GM23248 (cell line): Measurements from ENCODE around the gene CROCC2. TPM values are rescaled to one million over a fixed set of nuclear protein-coding genes. Genes with fewer than 3 reads are reported as not detected.

ENCODE experiments used
- DNase-seq: peaks from one replicate; pipeline ENCODE4 v3.0.0-alpha.2; 2015
- H2AFZ ChIP-seq: fragments of 200-600 bp; sonication (generic); 2 replicates; pipeline ENCODE4 v1.6.1; 2016; ENCODE audit warnings: antibody characterized with exemption
- H3F3A ChIP-seq: fragments of 200-600 bp; sonication (generic); 2 replicates; pipeline ENCODE4 v1.6.1; 2016; ENCODE audit warnings: mild to moderate bottlenecking, antibody characterized with exemption, mixed run types; ENCODE audit not compliant: insufficient read depth
- H3K27ac ChIP-seq: fragments of 200-600 bp; sonication (generic); 2 replicates; pipeline ENCODE4 v1.5.1; 2016; ENCODE audit warnings: mild to moderate bottlenecking
- H3K27me3 ChIP-seq: fragments of 200-600 bp; sonication (generic); replicated peaks from 2 replicates; pipeline ENCODE4 v1.6.1; 2016; ENCODE audit warnings: mild to moderate bottlenecking; ENCODE audit not compliant: insufficient read depth
- H3K36me3 ChIP-seq: fragments of 200-600 bp; sonication (generic); 2 replicates; pipeline ENCODE4 v1.6.1; 2016; ENCODE audit warnings: low read depth, mild to moderate bottlenecking
- H3K4me1 ChIP-seq: fragments of 200-600 bp; sonication (generic); 2 replicates; pipeline ENCODE4 v1.6.1; 2016; ENCODE audit warnings: mild to moderate bottlenecking; ENCODE audit not compliant: insufficient read depth
- H3K4me2 ChIP-seq: fragments of 200-600 bp; sonication (generic); one replicate; pipeline ENCODE4 v1.6.1; 2016; ENCODE audit warnings: mild to moderate bottlenecking; ENCODE audit not compliant: unreplicated experiment
- H3K4me3 ChIP-seq: fragments of 200-600 bp; sonication (generic); 2 replicates; pipeline ENCODE4 v1.5.1; 2016; ENCODE audit warnings: mild to moderate bottlenecking
- H3K79me2 ChIP-seq: fragments of 200-600 bp; sonication (generic); 2 replicates; pipeline ENCODE4 v1.6.1; 2016; ENCODE audit warnings: mild to moderate bottlenecking; ENCODE audit not compliant: insufficient read depth
- H3K9ac ChIP-seq: fragments of 200-600 bp; sonication (generic); 2 replicates; pipeline ENCODE4 v1.6.1; 2016; ENCODE audit warnings: mild to moderate bottlenecking
- H3K9me2 ChIP-seq: fragments of 200-600 bp; sonication (generic); 2 replicates; pipeline ENCODE4 v1.6.1; 2016; ENCODE audit warnings: mixed run types, mild to moderate bottlenecking, moderate library complexity; ENCODE audit not compliant: insufficient read depth
- H3K9me3 ChIP-seq: fragments of 200-600 bp; sonication (generic); one replicate; pipeline ENCODE4 v1.6.1; 2017; ENCODE audit warnings: low read depth
- H4K20me1 ChIP-seq: fragments of 200-600 bp; sonication (generic); 2 replicates; pipeline ENCODE4 v1.6.0; 2016; ENCODE audit not compliant: insufficient read depth
- EZH2 ChIP-seq: fragments of 200-600 bp; sonication (generic); IDR thresholded peaks from 2 replicates; pipeline ENCODE4 v1.6.1; 2018; ENCODE audit warnings: antibody characterized with exemption, mild to moderate bottlenecking; ENCODE audit not compliant: insufficient read depth, poor library complexity, severe bottlenecking
- EZH2phosphoT487 ChIP-seq: fragments of 200-600 bp; sonication (generic); IDR thresholded peaks from 2 replicates; pipeline ENCODE4 v1.6.1; 2018; ENCODE audit warnings: antibody characterized with exemption, moderate library complexity, mild to moderate bottlenecking, low read depth; ENCODE audit not compliant: insufficient read depth
- WGBS, 2 experiments: methylation state at CpG; one replicate each; pipeline ENCODE4 v1.1.6; 2015 to 2017; ENCODE audit warnings: low lambda C conversion rate in 2 of 2, low coverage in 1 of 2; ENCODE audit errors: missing lambda C conversion rate in 2 of 2; 5-methylcytosine and 5-hydroxymethylcytosine counted together
- in situ Hi-C: fragments of 300-500 bp; cut with MboI; formaldehyde crosslinking; loops from 2 replicates; pipeline ENCODE4 v1.15.0; 2020
- polyA plus RNA-seq: library from polyadenylated mRNA; unstranded; fragments of >200 nt; fragmentation: Nextera tagmentation; extraction: Ambion mirVana; gene quantifications from 2 replicates; pipeline ENCODE4 v1.2.1, GENCODE V29; 2016
- total RNA-seq: library from RNA; depleted of rRNA; stranded (reverse); fragments of >200 nt; shearing (Covaris generic); gene quantifications from 2 replicates; pipeline ENCODE4 v1.2.3, GENCODE V29; 2014

CROCC2 gene
- total and polyA plus RNA-seq, 2 experiments from 2014 or later: under 0.01 TPM; not detected in 1

DNA sequence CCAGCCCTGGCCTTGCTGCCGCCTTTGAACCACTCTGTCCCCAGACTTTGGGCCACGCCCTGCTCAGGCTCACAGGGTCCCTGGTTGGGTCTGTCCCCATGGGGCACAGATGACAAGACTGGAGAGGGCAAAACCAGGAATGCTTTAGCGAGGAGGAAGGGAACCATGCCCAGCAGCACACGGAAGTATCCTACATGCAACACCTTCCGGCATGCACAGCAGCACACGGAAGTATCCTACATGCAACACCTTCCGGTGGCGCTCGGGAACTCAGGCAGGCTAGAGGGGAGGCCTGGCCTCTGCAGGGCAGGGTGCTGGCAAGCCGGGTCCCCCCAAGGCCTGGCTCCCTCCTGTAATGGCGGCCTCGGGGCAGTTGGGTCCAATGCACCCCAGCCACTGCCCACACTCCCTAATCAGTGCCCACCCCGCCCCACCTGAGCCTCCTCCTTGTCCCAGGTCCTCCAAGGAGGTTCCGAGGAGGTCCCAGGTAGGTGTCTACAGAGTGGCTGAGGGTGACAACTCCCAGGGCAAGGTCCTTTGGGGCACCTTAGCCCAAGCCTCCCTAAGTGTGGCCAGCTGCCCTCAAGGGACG, 58.7 kb downstream of the CROCC2 start:
- Histone ChIP-seq H3K9me3 (no peaks in the 10 kb centered on the region), H3F3A (no peaks in the 10 kb centered on the region), H3K27me3 (no peaks in the 10 kb centered on the region), H3K9me2 (no peaks in the 10 kb centered on the region), H4K20me1 (no peaks in the 10 kb centered on the region), H3K9ac (no peak overlapping the region), H3K4me3 (no peak overlapping the region), H3K27ac (no peak overlapping the region), H3K36me3 (no peaks in the 10 kb centered on the region), H3K4me2 (no peak overlapping the region), H3K4me1 (0 out of 2 replicates have a peak, but pooled peaks cover 6% of the 10 kb centered on the region), H2AFZ (no peak overlapping the region), H3K79me2 (no peaks in the 10 kb centered on the region)
- in situ Hi-C loops: no loop called here
- TF ChIP-seq EZH2: no peak
- TF ChIP-seq EZH2phosphoT487: no peak
- 92% methylated on average over 14 to 15 of the region's 15 CpGs for WGBS, 2 experiments
- no peak for DNase-seq

DNA sequence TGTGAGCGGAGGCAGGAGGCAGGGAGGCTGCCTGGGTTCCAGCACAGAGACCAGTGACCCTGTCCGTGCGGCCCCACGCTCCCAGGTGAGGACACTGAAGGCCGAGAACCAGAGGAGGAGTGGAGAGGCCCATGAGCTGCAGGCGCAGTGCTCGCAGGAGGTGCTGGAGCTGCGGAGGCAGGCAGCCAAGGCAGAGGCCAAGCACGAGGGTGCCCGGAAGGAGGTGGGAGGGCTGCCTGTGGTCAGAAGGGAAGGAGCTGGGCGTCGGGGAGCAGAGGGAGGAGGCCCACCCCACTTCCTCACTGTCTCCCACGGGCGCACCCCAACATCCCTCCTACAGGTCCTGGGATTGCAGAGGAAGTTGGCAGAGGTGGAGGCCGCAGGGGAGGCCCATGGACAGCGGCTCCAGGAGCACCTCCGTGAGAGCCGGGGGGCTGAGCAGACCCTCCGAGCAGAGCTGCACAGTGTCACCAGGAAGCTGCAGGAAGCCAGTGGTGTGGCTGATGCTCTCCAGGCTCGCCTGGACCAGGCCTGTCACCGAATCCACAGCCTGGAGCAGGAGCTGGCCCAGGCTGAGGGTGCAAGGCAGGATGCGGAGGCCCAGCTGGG, 59.3 kb downstream of the CROCC2 start:
- H3K9ac ChIP-seq: no peak overlapping the region
- no peak overlapping the region for H3K4me2 ChIP-seq
- no peaks in the 10 kb centered on the region for H3K27me3 ChIP-seq
- H3K79me2 ChIP-seq: no peaks in the 10 kb centered on the region
- H4K20me1 ChIP-seq: no peaks in the 10 kb centered on the region
- H3K27ac ChIP-seq: no peak overlapping the region
- H2AFZ ChIP-seq: no peak overlapping the region
- H3K36me3 ChIP-seq: no peaks in the 10 kb centered on the region
- DNase-seq: no peak
- no peaks in the 10 kb centered on the region for H3F3A ChIP-seq
- H3K9me3 ChIP-seq: no peaks in the 10 kb centered on the region
- TF ChIP-seq EZH2phosphoT487: no peak
- no peak for TF ChIP-seq EZH2
- 82 to 86% methylated on average over 21 to 22 of the region's 22 CpGs for WGBS, 2 experiments
- in situ Hi-C loops: no loop called here
- H3K4me1 ChIP-seq: 0 out of 2 replicates have a peak, but pooled peaks cover 6% of the 10 kb centered on the region
- H3K9me2 ChIP-seq: no peaks in the 10 kb centered on the region
- H3K4me3 ChIP-seq: no peak overlapping the region

- no peak for DNase-seq
- Histone ChIP-seq H4K20me1 (no peaks in the 10 kb centered on the region), H2AFZ (no peak overlapping the region), H3K79me2 (no peaks in the 10 kb centered on the region), H3K27ac (no peak overlapping the region), H3F3A (no peaks in the 10 kb centered on the region), H3K9ac (no peak overlapping the region), H3K4me2 (no peak overlapping the region), H3K9me2 (no peaks in the 10 kb centered on the region), H3K4me1 (0 out of 2 replicates have a peak, but pooled peaks cover 6% of the 10 kb centered on the region), H3K36me3 (no peaks in the 10 kb centered on the region), H3K27me3 (no peaks in the 10 kb centered on the region), H3K4me3 (no peak overlapping the region), H3K9me3 (no peaks in the 10 kb centered on the region)
- TF ChIP-seq EZH2: no peak
- TF ChIP-seq EZH2phosphoT487: no peak
- in situ Hi-C loops: no loop called here
- WGBS, 2 experiments: 86 to 87% methylated on average over 23 to 24 of the region's 28 CpGs
These were observed 59.8 kb downstream of the CROCC2 start for GRCh38 chr2:240965905-240966456.

DNA sequence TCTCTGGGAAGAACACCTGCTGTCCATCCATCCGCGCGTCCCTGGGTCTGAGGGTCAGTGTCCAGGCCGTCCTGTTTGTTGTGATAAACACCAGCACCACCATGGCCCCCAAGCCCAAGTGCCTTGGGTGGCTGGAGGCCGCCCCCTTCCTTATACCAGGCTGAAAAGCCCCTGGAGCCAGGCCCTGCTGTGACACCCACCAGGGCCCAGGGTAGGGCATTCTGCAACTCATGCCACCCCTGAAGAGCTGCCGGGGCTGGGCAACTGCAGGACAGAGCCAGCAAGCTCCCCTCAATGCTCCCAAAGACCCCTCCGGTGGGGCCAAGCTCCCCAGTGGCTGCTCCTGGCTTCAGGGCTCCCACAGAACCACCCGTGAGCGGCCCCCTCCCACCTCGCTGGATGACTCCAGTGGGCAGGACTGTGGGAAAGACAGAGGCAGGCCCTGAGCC, 60.3 kb downstream of the CROCC2 start:
- H3K4me1 ChIP-seq: 0 out of 2 replicates have a peak, but pooled peaks cover 6% of the 10 kb centered on the region
- H3K36me3 ChIP-seq: no peaks in the 10 kb centered on the region
- no peak overlapping the region for H3K27ac ChIP-seq
- no peak for DNase-seq
- WGBS, 2 experiments: 95 to 96% methylated on average over 6 of the region's 10 CpGs
- H3F3A ChIP-seq: no peaks in the 10 kb centered on the region
- H2AFZ ChIP-seq: no peak overlapping the region
- H3K4me2 ChIP-seq: no peak overlapping the region
- H3K79me2 ChIP-seq: no peaks in the 10 kb centered on the region
- TF ChIP-seq EZH2phosphoT487: no peak
- no peak for TF ChIP-seq EZH2
- in situ Hi-C loops: no loop called here
- no peaks in the 10 kb centered on the region for H3K9me3 ChIP-seq
- no peak overlapping the region for H3K9ac ChIP-seq
- H3K4me3 ChIP-seq: no peak overlapping the region
- H4K20me1 ChIP-seq: no peaks in the 10 kb centered on the region
- H3K9me2 ChIP-seq: no peaks in the 10 kb centered on the region
- no peaks in the 10 kb centered on the region for H3K27me3 ChIP-seq
